Measurements from ENCODE around the gene DAPK1. TPM values are rescaled to one million over a fixed set of nuclear protein-coding genes. Genes with fewer than 3 reads are reported as not detected.

The DAPK1 gene
- total and polyA plus RNA-seq, 4 donors: 33.0 to 301 (median 94.1) TPM

DNA sequence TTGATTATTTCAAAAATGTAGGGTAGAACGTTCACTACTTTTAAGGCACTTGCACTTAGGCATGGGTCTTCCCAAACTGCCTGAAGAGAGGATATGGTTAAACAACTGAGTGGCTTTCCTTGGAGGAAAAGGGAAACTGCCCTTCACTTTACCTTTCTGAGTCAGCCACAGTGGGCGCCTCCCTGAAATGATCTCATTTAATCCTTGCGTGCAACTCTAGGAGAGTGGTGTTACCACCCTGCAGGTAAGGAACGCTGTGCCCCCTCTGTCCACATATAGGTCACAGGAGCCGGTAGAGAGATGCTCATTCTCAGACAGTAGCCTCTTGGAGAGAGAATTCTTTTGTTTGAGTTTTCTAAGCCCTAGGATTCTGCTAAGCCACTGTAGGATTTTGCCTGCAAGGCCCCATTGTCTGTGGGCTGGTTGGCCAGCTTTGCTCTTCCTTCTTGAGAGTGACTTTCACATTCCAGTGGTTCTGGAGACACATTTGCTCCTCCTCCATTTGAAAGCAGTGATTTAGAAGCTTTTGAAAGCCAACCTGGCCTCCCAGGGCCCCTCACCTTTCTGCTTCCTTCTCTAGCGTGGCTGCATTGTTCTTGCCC lies 118.0 kb downstream of the DAPK1 start:
- Histone ChIP-seq H3K9ac (ENCODE audit: insufficient read depth in 1 of 2, low read length in 2 of 2) (no peak overlapping the region), H3K27ac (ENCODE audit: low read depth in 1 of 2, low read length in 1 of 2) (peak overlapping the region in 1 of 2 donors; percentile 78), H3K36me3 (ENCODE audit: control insufficient read depth in 4 of 4, insufficient read depth in 4 of 4, low read length in 4 of 4) (peaks cover 0 to 58% (median 22%) of the 10 kb centered on the region in 4 donors), H3K9me3 (ENCODE audit: control insufficient read depth in 4 of 4, insufficient read depth in 3 of 4, low read length in 3 of 4) (no peaks in the 10 kb centered on the region), H3K27me3 (ENCODE audit: control insufficient read depth in 3 of 3, insufficient read depth in 3 of 3, low read length in 2 of 3) (no peaks in the 10 kb centered on the region), H3K4me3 (no peak overlapping the region), H3K4me1 (ENCODE audit: control insufficient read depth in 5 of 5, insufficient read depth in 5 of 5, low read length in 5 of 5) (peaks cover 0 to 50% (median 35%) of the 10 kb centered on the region in 5 donors)
- no peak for DNase-seq
- no peak for ATAC-seq (ENCODE audit: insufficient read depth, low FRiP score)
- TF ChIP-seq, protein P1, sequence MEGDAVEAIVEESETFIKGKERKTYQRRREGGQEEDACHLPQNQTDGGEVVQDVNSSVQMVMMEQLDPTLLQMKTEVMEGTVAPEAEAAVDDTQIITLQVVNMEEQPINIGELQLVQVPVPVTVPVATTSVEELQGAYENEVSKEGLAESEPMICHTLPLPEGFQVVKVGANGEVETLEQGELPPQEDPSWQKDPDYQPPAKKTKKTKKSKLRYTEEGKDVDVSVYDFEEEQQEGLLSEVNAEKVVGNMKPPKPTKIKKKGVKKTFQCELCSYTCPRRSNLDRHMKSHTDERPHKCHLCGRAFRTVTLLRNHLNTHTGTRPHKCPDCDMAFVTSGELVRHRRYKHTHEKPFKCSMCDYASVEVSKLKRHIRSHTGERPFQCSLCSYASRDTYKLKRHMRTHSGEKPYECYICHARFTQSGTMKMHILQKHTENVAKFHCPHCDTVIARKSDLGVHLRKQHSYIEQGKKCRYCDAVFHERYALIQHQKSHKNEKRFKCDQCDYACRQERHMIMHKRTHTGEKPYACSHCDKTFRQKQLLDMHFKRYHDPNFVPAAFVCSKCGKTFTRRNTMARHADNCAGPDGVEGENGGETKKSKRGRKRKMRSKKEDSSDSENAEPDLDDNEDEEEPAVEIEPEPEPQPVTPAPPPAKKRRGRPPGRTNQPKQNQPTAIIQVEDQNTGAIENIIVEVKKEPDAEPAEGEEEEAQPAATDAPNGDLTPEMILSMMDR (IDR thresholded peaks at IDR 0.05; ENCODE audit: control extremely low read depth, extremely low read depth): no peak
- 67 to 81% methylated on average over 6 of the region's 6 CpGs for WGBS, 2 donors

DNA sequence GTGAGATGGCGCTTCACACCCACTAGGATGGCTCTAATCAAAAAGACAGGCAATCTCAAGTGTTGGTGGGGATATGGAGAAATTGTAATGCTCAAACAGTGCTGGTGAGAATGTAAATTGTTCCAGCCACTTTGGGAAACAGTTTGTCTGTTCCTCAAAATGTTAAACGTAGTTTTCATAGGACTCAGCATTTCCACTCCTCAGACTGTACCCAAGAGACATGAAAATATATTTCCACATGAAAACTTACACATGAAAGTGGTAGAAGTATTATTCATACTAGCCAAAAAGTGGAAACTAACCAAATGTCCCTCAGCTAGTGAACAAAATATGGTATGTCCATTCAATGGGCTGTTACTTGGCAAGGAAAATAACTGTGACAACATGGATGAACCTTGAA lies 120.6 kb downstream of the DAPK1 start:
- Histone ChIP-seq H3K4me1 (ENCODE audit: control insufficient read depth in 5 of 5, insufficient read depth in 5 of 5, low read length in 5 of 5) (peaks cover 0 to 36% (median 22%) of the 10 kb centered on the region in 5 donors), H3K9ac (ENCODE audit: insufficient read depth in 1 of 2, low read length in 2 of 2) (no peak overlapping the region), H3K27me3 (ENCODE audit: control insufficient read depth in 3 of 3, insufficient read depth in 3 of 3, low read length in 2 of 3) (no peaks in the 10 kb centered on the region), H3K4me3 (no peak overlapping the region), H3K9me3 (ENCODE audit: control insufficient read depth in 4 of 4, insufficient read depth in 3 of 4, low read length in 3 of 4) (no peaks in the 10 kb centered on the region), H3K27ac (ENCODE audit: low read depth in 1 of 2, low read length in 1 of 2) (no peak overlapping the region), H3K36me3 (ENCODE audit: control insufficient read depth in 4 of 4, insufficient read depth in 4 of 4, low read length in 4 of 4) (peaks cover 0 to 47% (median 19%) of the 10 kb centered on the region in 4 donors)
- TF ChIP-seq, protein P1 (IDR thresholded peaks at IDR 0.05; ENCODE audit: control extremely low read depth, extremely low read depth): no peak
- no peak for ATAC-seq (ENCODE audit: insufficient read depth, low FRiP score)
- 79 to 84% methylated on average over 2 of the region's 2 CpGs for WGBS, 2 donors
- DNase-seq: no peak

DNA sequence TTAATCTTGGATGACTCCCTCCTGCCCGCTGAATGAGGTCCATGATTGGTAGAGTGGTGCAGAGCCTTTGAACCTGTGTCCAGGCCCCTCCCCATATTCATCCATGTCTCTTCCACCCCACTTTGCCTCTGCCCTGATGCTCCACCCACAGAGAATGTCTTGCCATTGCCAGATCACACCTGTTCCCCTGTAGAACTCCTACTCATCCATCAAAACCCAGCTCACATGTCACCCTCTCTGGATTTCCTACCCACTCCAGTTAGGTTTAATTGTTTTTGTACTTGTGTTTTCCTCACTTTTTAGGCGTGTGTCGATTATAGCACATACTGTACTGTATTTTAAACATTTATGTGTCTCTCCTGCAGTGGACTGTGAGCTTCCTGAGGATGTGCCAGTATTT lies 121.3 kb downstream of the DAPK1 start:
- 82 to 84% methylated on average over 3 of the region's 3 CpGs for WGBS, 2 donors
- Histone ChIP-seq H3K36me3 (ENCODE audit: control insufficient read depth in 4 of 4, insufficient read depth in 4 of 4, low read length in 4 of 4) (peaks cover 0 to 54% (median 20%) of the 10 kb centered on the region in 4 donors), H3K27ac (ENCODE audit: low read depth in 1 of 2, low read length in 1 of 2) (no peak overlapping the region), H3K9ac (ENCODE audit: insufficient read depth in 1 of 2, low read length in 2 of 2) (no peak overlapping the region), H3K4me3 (no peak overlapping the region), H3K9me3 (ENCODE audit: control insufficient read depth in 4 of 4, insufficient read depth in 3 of 4, low read length in 3 of 4) (no peaks in the 10 kb centered on the region), H3K4me1 (ENCODE audit: control insufficient read depth in 5 of 5, insufficient read depth in 5 of 5, low read length in 5 of 5) (peaks cover 0 to 29% (median 17%) of the 10 kb centered on the region in 5 donors), H3K27me3 (ENCODE audit: control insufficient read depth in 3 of 3, insufficient read depth in 3 of 3, low read length in 2 of 3) (no peaks in the 10 kb centered on the region)
- ATAC-seq (ENCODE audit: insufficient read depth, low FRiP score): no peak
- DNase-seq: no peak
- TF ChIP-seq, protein P1 (IDR thresholded peaks at IDR 0.05; ENCODE audit: control extremely low read depth, extremely low read depth): no peak

Data from lung (tissue), 12 donors.